Stomach smooth muscle (tissue), 2 donors: ENCODE data around the gene NPTX1.
A peak's percentile ranks its signal among the peaks of the same experiment; 100 is the strongest.

Experiments used
- H3K27ac ChIP-seq: one replicate; pipeline ENCODE4 v1.7.0; 2013; ENCODE audit warnings: mild to moderate bottlenecking, low read length, inconsistent platforms
- H3K27me3 ChIP-seq, 2 donors: one replicate each; pipeline ENCODE4 v1.7.0; 2013; ENCODE audit warnings: low read length in 2 of 2; ENCODE audit not compliant: insufficient read depth in 2 of 2, control insufficient read depth in 1 of 2
- H3K36me3 ChIP-seq, 2 donors: one replicate each; pipeline ENCODE4 v1.7.0; 2013; ENCODE audit warnings: low read length in 2 of 2; ENCODE audit not compliant: control insufficient read depth in 2 of 2, insufficient read depth in 2 of 2
- H3K4me1 ChIP-seq: one replicate; pipeline ENCODE4 v1.7.0; 2013; ENCODE audit warnings: low read length; ENCODE audit not compliant: control insufficient read depth, insufficient read depth
- H3K4me3 ChIP-seq, 2 donors: one replicate each; pipeline ENCODE4 v1.7.0; 2013; ENCODE audit warnings: low read length in 2 of 2
- H3K9ac ChIP-seq, 2 donors: one replicate each; pipeline ENCODE4 v1.7.0; 2013; ENCODE audit warnings: low read length in 2 of 2, mild to moderate bottlenecking in 1 of 2
- H3K9me3 ChIP-seq, 2 donors: one replicate each; pipeline ENCODE4 v1.7.0; 2013; ENCODE audit warnings: low read length in 2 of 2; ENCODE audit not compliant: control insufficient read depth in 2 of 2
- donor health status: healthy.
- donor health status: Pancreatic carcinoma.

The NPTX1 gene

GRCh38 chr17:80457236-80457856 is 19.1 kb downstream of the NPTX1 start:
- Histone ChIP-seq H3K9ac (peak overlapping the region in 1 of 2 donors; percentile 38), H3K4me3 (peak overlapping the region; percentile 41 to 57)

GRCh38 chr17:80456465-80457235 is 19.8 kb downstream of the NPTX1 start:
- H3K9me3 ChIP-seq, result no peaks in the 10 kb centered on the region
- H3K4me3 ChIP-seq, result peak overlapping the region; percentile 41 to 57
- no peaks in the 10 kb centered on the region for H3K36me3 ChIP-seq
- peaks cover 56% of the 10 kb centered on the region for H3K4me1 ChIP-seq
- H3K27ac ChIP-seq, result peak overlapping the region; percentile 97
- H3K27me3 ChIP-seq, result no peaks in the 10 kb centered on the region
- H3K9ac ChIP-seq, result peak overlapping the region; percentile 21 to 53

More at GRCh38 chr17:80457236-80457856, 19.1 kb downstream of the NPTX1 start:
- peak overlapping the region; percentile 97 for H3K27ac ChIP-seq
- no peaks in the 10 kb centered on the region for H3K36me3 ChIP-seq
- peaks cover 62% of the 10 kb centered on the region for H3K4me1 ChIP-seq
- no peaks in the 10 kb centered on the region for H3K9me3 ChIP-seq
- no peaks in the 10 kb centered on the region for H3K27me3 ChIP-seq

DNA sequence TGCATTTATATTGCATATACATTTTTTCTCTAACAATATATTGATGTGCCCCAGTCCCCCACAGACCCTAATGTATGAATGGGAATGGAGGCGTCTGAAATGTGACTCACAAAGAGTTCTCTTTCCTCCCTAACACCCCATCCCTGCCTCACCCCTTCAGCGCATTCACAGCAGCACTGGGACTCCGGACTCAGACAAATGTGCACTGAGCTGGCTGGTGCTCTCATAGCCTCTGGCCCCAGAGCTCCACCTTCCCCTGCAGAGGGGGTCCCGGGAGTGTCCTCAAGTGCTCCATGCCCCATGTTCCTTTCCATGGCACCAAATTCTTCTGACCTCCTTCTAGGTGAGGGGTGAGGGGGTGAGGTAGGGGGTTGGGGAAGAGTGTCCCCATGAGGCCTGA is 20.6 kb downstream of the NPTX1 start:
- Histone ChIP-seq H3K27me3 (no peaks in the 10 kb centered on the region), H3K36me3 (no peaks in the 10 kb centered on the region), H3K4me1 (peaks cover 51% of the 10 kb centered on the region), H3K9me3 (no peaks in the 10 kb centered on the region), H3K4me3 (peak overlapping the region in 1 of 2 donors; percentile 84), H3K9ac (peak overlapping the region; percentile 31 to 88), H3K27ac (peak overlapping the region; percentile 97)

DNA sequence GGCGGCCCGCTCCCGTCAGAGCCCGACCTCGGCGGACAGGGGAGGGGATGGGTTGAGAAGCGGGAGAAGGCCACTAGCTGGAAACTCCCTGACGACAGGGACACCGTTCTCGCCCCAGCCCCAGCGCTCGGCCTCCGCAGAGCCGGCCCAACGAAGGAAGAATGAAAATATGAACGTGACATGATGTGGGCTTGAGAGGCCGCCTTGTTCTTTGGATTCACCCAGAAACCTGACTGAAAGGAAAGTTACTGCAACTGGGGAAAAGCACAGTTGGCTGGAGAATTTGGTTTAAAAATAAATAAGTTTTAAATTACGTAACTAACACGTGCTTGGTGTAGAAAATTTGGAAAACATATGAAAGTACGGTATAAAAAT is 21.1 kb downstream of the NPTX1 start:
- peak overlapping the region; percentile 74 to 84 for H3K4me3 ChIP-seq
- peak overlapping the region; percentile 97 for H3K27ac ChIP-seq
- no peaks in the 10 kb centered on the region for H3K36me3 ChIP-seq
- H3K9ac ChIP-seq, result peak overlapping the region; percentile 87 to 88
- peaks cover 51% of the 10 kb centered on the region for H3K4me1 ChIP-seq
- no peaks in the 10 kb centered on the region for H3K27me3 ChIP-seq
- no peaks in the 10 kb centered on the region for H3K9me3 ChIP-seq

- H3K4me1 ChIP-seq, result peaks cover 54% of the 10 kb centered on the region
- no peaks in the 10 kb centered on the region for H3K36me3 ChIP-seq
- H3K27me3 ChIP-seq, result no peaks in the 10 kb centered on the region
- peak overlapping the region; percentile 87 to 94 for H3K9ac ChIP-seq
- H3K9me3 ChIP-seq, result no peaks in the 10 kb centered on the region
- peak overlapping the region; percentile 97 for H3K27ac ChIP-seq
- peak overlapping the region; percentile 74 to 84 for H3K4me3 ChIP-seq
Observed at GRCh38 chr17:80454557-80455335, 21.7 kb downstream of the NPTX1 start.

- peak overlapping the region; percentile 97 for H3K27ac ChIP-seq
- peak overlapping the region; percentile 60 to 84 for H3K4me3 ChIP-seq
- H3K36me3 ChIP-seq, result no peaks in the 10 kb centered on the region
- no peaks in the 10 kb centered on the region for H3K27me3 ChIP-seq
- H3K9me3 ChIP-seq, result no peaks in the 10 kb centered on the region
- peak overlapping the region; percentile 87 to 94 for H3K9ac ChIP-seq
- peaks cover 52% of the 10 kb centered on the region for H3K4me1 ChIP-seq
Observed at GRCh38 chr17:80453998-80454556, 22.3 kb downstream of the NPTX1 start.

DNA sequence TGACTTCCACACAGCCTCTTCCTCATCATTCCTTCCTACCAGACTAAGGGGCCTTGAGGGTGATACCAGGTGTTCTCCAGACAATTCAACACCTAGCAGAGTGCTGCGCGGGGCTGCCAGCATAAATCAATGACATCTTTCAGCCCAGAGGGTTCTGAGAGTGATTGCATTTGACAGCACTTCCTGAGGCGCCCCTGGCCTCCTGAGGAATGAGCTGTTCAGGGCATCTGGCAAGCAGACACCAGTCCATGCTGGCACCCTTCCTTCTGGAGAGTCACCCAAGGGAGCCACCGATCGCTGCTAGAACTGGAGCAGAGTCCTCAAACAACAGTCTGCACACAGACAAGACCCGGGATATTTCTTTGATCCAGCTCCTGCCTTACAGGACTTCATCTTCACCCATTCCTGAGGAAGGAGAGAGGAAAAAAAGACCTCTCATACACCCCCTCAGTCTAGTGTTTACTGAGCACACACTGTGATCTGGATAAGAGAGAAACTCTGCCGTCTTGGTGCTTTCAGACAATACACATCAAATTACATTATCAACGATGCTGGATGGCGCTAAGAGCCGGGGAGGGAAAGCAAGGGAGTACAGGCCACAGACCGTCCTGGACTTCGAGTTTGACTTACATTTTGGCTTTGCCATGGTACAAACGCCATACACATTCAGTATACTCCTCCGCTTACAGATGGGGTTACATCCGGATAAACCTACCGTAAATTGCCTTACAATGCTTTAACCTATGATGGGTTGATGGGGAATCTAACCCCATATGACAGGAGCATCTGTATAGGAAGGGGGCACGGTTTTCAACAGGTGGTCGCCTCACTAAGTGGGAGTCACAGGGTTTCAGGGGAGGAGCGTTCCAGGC is 23.0 kb downstream of the NPTX1 start:
- Histone ChIP-seq H3K27ac (no peak overlapping the region), H3K9ac (peak overlapping the region; percentile 21 to 28), H3K9me3 (no peaks in the 10 kb centered on the region), H3K36me3 (no peaks in the 10 kb centered on the region), H3K27me3 (no peaks in the 10 kb centered on the region), H3K4me3 (peak overlapping the region; percentile 60 to 84), H3K4me1 (peaks cover 52% of the 10 kb centered on the region)

DNA sequence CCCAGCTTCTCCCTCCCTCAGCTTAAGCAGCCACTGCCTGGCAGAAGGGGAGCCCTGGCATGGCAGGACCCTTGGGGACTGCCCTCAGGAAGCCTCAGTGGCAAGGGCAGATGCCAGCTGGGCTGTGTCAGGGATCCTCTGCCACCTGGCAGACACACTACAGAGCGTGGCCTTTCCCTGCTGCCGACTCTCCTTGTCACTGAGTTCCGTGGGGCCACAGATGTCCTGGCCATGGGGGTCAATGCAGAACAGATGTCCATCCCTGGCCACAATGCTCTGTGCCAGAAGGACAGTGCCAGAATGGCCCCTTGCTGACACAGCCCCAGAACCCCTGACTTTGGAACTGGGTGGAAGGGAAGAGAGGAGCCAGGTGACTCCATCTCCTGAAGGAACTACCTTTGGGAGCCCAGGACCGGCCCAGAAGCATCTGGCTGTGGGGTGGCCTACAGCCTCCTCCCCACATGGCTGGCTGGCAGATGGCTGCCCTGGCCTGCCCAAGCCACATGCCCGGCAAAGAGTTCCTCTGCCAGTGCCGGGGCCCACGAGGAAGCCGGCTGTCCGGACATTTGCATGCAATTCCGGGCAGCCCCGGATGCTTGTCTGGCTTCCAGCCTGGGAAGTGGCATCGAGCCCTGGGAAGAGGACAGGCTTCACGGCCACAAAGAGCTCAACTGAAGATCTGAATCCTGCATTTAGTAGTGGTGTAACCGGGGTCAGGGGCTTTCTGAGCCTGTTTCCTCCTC is 24.1 kb downstream of the NPTX1 start:
- Histone ChIP-seq H3K27me3 (no peaks in the 10 kb centered on the region), H3K27ac (no peak overlapping the region), H3K9ac (no peak overlapping the region), H3K4me3 (no peak overlapping the region), H3K36me3 (no peaks in the 10 kb centered on the region), H3K9me3 (no peaks in the 10 kb centered on the region), H3K4me1 (peaks cover 48% of the 10 kb centered on the region)

DNA sequence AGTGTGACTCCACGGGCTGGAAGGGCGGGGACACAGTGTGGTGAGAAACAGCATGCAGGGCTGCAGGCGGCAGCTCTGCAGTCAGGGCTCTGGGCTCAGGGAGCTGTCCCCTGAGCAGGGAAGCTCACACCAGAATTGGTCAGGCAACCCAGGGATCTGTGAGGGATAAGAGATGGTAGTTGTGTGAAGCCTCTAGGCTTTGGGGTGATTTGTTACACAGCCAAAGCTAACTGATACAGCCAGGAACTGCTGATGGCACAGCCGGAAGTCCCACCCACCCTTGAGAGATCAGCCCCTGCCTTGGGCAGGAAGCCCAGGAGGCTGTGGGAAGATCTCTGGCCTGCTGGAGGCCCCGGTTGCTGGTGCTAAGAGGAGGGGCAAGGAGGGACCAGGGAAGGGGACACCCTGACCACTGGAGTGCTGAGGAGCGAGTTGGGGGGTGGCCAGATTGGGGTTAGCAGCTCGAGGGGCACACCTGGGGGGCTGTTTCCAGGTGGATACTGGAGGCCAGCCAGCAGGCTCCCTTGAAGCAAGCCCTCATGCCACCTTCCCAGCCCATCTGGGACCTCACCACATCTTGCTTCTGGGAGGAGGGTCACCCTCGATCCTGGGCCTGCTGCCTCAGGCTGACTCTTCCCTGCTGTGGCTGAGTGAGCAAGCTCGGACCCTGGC is 25.2 kb downstream of the NPTX1 start:
- no peaks in the 10 kb centered on the region for H3K9me3 ChIP-seq
- peaks cover 37% of the 10 kb centered on the region for H3K4me1 ChIP-seq
- H3K36me3 ChIP-seq, result no peaks in the 10 kb centered on the region
- peak overlapping the region; percentile 64 for H3K27ac ChIP-seq
- H3K9ac ChIP-seq, result peak overlapping the region in 1 of 2 donors; percentile 68
- no peaks in the 10 kb centered on the region for H3K27me3 ChIP-seq
- no peak overlapping the region for H3K4me3 ChIP-seq
